Measurements from ENCODE around the gene ACAT2.
A peak's percentile ranks its signal among the peaks of the same experiment; 100 is the strongest.

Gene ACAT2

GRCh38 chr6:159753081-159753872 is 8.6 kb upstream of the ACAT2 start:
- no peak for TF ChIP-seq CTCF (IDR thresholded peaks at IDR 0.05; ENCODE audit: low read length, missing control alignments)
- DNase-seq (ENCODE audit: low read depth), result no peak
- H3K4me3 ChIP-seq (replicated peaks; ENCODE audit: low read depth, low read length), result no peak overlapping the region

GRCh38 chr6:159754401-159754800 is 7.4 kb upstream of the ACAT2 start:
- no peak overlapping the region for H3K4me3 ChIP-seq (replicated peaks; ENCODE audit: low read depth, low read length)
- TF ChIP-seq CTCF (IDR thresholded peaks at IDR 0.05; ENCODE audit: low read length, missing control alignments), result no peak
- no peak for DNase-seq (ENCODE audit: low read depth)

GRCh38 chr6:159754959-159755914 is 6.6 kb upstream of the ACAT2 start:
- DNase-seq (ENCODE audit: low read depth), result no peak
- no peak overlapping the region for H3K4me3 ChIP-seq (replicated peaks; ENCODE audit: low read depth, low read length)
- no peak for TF ChIP-seq CTCF (IDR thresholded peaks at IDR 0.05; ENCODE audit: low read length, missing control alignments)

GRCh38 chr6:159756508-159756907 is 5.3 kb upstream of the ACAT2 start:
- no peak overlapping the region for H3K4me3 ChIP-seq (replicated peaks; ENCODE audit: low read depth, low read length)
- TF ChIP-seq CTCF (IDR thresholded peaks at IDR 0.05; ENCODE audit: low read length, missing control alignments), result no peak
- DNase-seq (ENCODE audit: low read depth), result no peak

GRCh38 chr6:159758031-159759001 is 3.5 kb upstream of the ACAT2 start:
- no peak overlapping the region for H3K4me3 ChIP-seq (replicated peaks; ENCODE audit: low read depth, low read length)
- DNase-seq (ENCODE audit: low read depth), result peak; percentile 41
- peak; percentile 4 for TF ChIP-seq CTCF (IDR thresholded peaks at IDR 0.05; ENCODE audit: low read length, missing control alignments)

GRCh38 chr6:159759645-159760044 is 2.2 kb upstream of the ACAT2 start:
- no peak for TF ChIP-seq CTCF (IDR thresholded peaks at IDR 0.05; ENCODE audit: low read length, missing control alignments)
- H3K4me3 ChIP-seq (replicated peaks; ENCODE audit: low read depth, low read length), result no peak overlapping the region
- no peak for DNase-seq (ENCODE audit: low read depth)

Measured in fibroblast of pulmonary artery (primary cell).